GM18502 (cell line): ENCODE data around the gene TULP4.

Experiments used
- ATAC-seq: cut with Tn5 transposase; IDR thresholded peaks from one replicate; pipeline ENCODE4 v1.9.1; 2021; ENCODE audit warnings: mild to moderate bottlenecking; ENCODE audit not compliant: unreplicated experiment, poor library complexity

The TULP4 gene

DNA sequence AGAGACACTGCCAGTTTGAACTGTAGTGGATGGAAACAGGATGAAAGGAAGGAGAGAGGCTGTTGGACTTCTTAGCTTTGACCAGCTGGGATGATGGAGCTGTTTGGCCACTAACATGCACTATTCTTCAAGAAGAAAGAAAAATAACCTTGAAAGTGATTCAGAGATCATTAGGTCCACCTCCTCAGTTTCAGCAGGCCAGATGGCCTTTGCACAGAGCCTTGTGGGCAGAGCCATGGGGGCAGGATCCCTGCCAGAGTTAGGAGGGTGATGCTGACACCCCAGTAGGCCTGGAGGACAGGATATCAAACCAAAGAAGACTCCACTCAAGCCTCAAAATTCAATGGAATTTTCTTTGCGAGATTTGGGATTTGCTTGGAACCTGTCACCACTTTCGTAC is 173.2 kb downstream of the TULP4 start:
- ATAC-seq, result no peak

DNA sequence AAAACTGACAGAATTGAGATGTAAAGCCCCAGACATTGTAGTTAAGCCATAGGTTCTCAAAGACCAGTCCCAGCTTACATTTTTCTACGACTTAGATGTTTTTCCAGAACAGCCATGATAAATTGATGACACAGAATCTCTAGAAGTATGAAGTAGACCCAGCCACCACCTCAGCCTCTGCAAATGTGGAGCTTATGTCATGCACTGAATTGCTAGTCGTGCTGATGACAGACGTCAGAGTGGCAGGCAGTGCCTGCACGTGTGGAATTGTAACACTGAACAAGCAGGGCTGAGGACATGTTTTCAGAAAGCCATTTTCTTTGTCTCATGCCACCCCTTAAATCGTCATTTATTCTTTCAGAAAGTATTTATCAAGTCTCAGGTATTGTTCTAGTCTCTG is 175.2 kb downstream of the TULP4 start:
- ATAC-seq, result no peak

DNA sequence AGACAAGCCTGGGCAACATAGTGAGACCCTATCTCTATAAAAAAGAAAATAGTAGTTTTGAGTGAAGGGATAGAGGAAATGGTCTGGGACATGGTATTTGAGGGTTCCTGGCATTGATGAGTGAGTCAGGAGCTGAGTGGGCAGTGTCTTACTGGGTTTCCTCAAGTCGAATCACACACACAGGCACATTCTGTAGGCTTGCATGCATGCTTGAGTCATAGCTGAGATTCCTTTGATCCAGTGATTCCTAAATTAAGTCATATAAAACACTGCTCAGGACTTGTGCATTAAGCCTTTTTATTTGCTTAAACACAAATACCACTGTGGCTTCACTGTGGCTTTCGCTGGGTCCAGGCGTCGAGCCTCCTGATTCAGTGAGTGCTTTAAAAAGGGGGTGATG is 175.8 kb downstream of the TULP4 start:
- ATAC-seq, result no peak

DNA sequence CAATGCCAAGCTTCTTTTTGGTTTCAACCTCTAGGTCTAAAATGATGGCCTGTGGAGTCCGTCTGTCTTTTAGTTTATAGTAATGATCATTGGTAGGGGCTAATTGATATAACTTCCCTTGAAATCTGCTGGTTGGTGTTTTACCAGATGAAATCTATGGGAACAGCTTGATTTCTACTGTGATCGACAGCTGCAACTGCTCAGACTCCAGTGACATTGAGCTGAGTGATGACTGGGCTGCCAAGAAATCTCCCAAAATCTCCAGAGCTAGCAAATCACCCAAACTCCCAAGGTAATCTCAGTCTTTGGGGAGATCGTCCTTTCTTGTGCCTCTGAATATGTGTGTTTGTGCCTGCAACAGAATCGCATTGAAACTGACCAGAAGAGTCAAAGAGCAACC is 177.2 kb downstream of the TULP4 start:
- no peak for ATAC-seq

DNA sequence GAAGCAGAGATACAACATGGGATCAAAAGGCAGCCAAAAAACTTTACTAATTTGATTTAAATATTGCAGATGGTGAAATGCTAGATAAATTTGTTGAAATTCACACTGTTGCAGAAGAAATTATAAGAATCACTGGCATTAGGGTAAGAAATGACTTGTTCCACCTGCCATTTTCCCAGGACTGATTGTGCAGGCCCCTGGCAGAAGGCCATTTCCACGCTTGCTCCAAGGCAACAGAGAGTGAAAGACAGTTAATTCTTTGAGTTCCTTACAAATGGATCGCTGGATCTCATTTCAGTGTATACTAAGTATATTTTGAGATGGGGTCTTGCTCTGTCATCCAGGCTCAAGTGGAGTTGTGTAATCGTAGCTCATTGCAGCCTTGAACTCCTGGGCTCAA is 180.6 kb downstream of the TULP4 start:
- no peak for ATAC-seq

DNA sequence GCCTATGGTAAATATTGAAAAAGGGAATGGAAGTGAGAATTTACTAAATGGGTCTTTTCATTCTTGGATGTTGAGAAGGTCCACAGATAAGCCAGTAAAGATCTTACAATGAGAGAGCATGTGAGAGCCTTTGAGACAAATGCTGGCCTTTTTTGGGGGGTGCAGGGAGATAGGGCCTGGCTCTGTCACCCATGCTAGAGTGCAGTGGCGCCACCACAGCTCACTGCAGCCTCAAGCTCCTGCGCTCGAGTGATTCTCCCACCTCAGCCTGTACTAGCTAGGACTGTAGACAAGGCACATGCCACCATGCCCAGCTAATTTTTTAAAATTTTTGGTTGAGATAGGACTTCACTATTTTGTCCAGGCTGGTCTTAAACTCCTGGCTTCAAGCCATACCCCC is 184.4 kb downstream of the TULP4 start:
- no peak for ATAC-seq

DNA sequence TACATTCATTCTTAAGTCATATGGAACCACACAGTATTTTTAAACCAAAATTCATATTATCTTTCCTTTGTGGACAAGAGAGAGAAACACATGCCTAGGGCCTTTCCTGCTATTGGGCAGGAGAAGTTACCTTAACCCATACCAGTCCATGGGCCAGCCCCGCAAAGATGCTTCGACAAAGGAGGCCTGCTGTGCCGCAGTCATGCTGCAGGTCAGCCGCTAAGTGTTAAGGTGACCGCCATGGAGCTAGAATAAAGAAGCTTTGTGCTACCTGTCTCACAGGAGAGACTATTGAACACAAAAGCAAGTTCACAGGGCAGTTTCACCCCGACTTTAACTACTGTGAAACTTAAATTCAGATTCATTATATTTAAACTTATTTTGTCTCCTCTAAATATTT is 185.4 kb downstream of the TULP4 start:
- no peak for ATAC-seq

DNA sequence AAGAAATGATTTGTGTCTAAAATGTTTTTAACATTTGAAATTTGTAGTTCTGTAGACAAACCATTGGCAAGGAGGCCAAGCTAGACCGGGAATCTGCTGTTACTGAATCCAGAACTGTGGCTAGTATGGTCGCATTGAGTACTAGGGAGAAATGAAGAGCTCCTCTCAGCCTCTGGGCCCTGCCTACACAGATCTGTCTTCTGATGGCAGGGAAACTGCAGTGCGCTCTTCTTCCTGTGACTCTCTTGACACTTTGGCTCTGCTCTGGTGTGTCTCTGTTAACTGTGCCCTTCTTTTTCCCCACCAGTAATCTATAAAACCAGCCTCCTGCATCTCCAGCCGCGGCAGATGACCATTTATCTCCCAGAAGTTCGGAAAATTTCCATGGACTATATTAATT is 186.1 kb downstream of the TULP4 start:
- no peak for ATAC-seq

DNA sequence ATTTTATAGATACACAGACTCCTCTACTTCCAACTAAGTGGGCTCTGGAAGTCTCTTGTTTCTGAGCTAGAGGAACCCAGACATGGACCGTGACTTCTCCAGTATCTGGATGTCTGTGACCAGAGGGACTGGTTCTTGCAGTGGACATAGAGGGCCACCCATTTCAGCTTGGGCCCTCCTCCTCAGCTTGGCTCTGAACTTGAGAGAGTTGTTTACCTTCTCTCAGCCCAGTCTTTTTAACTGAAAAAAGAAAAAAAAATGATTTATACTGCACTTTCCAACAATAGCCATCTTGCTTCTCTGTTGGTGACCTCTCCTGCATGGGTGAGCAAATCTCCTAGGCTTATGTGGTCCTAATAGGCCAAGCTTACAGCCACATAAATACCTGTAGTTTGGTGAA is 187.3 kb downstream of the TULP4 start:
- no peak for ATAC-seq

DNA sequence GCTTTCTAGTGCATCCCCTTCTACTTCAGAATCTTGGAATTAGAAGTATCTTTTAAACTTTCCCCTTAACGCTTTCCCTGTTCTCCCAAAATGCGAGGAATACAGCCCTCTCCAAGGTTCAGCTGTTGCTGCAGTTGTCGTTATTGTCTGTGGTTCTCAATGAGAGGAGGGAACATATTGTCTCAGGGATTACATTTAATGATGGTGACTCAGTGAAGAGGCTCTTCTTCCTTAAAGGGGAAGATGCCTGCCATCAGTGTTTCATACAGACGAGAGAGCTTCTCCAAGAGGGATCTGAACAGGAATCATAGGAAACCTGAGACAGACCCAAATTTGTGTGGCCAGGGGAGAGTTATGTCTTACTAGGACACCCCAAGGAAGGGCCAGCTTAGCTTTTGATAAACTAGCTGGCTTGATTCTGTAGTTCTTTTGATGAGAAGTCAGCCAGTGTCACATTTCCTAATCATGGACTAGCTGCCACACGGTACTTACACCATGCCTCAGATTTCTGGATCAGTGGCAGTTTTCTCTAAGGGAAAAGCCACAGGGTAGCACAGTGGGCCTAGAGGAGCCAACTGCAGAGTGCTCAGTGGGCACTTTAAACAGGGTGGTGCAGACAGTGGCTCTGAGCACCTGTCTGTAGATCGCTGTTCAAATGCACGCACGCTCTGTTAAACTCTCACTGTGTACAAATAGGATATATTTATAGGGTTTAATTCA is 187.9 kb downstream of the TULP4 start:
- ATAC-seq, result no peak

DNA sequence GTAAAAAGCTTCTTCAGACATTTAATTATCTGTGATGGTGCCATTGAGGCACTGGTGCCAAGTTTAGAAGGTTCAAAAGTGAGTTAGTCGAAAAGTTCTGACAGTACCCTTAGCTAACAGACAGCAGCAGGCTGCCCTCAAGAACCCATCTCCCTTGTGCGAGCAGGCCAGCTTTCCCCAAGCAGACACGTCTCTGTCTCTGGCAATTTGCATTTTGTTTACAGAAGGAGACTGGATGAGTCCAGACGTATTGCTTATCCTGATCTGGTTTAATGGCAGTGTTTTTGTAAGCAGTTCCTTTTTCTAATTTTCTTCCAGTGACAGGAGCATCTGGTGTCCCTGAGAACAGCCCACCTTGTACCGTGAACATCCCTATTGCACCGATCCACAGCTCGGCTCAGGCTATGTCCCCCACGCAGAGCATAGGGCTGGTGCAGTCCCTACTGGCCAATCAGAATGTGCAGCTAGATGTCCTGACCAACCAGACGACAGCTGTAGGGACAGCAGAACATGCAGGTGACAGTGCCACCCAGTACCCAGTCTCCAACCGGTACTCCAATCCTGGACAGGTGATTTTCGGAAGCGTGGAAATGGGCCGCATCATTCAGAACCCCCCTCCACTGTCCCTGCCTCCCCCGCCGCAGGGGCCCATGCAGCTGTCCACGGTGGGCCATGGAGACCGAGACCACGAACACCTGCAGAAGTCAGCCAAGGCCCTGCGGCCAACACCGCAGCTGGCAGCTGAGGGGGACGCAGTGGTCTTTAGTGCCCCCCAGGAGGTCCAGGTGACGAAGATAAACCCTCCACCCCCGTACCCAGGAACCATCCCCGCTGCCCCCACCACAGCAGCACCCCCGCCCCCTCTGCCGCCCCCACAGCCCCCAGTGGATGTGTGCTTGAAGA is 189.3 kb downstream of the TULP4 start:
- no peak for ATAC-seq

DNA sequence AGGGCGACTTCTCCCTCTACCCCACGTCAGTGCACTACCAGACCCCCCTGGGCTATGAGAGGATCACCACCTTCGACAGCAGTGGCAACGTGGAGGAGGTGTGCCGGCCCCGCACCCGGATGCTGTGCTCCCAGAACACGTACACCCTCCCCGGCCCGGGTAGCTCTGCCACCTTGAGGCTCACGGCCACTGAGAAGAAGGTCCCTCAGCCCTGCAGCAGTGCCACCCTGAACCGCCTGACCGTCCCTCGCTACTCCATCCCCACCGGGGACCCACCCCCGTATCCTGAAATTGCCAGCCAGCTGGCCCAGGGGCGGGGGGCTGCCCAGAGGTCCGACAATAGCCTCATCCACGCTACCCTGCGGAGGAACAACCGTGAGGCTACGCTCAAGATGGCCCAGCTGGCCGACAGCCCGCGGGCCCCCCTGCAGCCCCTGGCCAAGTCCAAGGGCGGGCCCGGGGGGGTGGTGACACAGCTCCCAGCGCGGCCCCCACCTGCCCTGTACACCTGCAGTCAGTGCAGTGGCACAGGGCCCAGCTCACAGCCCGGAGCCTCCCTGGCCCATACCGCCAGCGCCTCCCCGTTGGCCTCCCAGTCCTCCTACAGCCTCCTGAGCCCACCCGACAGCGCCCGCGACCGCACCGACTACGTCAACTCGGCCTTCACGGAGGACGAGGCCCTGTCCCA is 190.1 kb downstream of the TULP4 start:
- ATAC-seq, result no peak

DNA sequence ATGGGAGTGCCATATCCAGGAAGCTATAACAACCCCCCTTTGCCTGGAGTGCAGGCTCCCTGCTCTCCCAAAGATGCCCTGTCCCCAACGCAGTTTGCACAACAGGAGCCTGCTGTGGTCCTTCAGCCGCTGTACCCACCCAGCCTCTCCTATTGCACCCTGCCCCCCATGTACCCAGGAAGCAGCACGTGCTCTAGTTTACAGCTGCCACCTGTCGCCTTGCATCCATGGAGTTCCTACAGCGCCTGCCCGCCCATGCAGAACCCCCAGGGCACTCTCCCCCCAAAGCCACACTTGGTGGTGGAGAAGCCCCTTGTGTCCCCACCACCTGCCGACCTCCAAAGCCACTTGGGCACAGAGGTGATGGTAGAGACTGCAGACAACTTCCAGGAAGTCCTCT is 191.0 kb downstream of the TULP4 start:
- ATAC-seq, result no peak

DNA sequence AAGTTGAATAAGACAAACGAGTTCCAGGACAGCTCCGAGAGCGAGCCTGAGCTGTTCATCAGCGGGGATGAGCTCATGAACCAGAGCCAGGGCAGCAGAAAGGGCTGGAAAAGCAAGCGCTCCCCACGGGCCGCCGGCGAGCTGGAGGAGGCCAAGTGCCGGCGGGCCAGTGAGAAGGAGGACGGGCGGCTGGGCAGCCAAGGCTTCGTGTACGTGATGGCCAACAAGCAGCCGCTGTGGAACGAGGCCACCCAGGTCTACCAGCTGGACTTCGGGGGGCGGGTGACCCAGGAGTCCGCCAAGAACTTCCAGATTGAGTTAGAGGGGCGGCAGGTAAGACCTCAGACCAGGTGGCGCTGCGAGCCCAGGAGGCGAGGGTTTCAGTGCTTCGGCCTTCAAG is 191.6 kb downstream of the TULP4 start:
- ATAC-seq, result no peak

DNA sequence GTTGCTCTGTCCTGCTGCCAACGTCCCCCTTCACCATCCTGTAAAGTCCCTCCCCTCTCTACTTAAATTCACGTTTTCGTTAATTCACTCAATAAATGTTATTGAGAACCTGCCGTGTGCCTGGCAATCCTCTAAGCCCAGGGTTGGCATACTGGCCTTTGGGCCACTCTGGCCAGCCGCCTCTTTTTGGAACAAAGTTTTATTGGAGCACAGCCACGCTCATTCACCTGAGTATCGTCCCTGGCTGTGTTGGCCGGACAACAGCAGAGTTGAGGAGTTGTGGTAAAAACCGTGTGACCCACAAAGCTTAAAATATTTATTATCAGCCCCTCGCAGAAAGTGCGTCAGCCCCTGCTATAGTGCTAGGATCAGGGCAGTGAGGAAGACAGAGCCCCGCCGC is 192.9 kb downstream of the TULP4 start:
- ATAC-seq, result no peak

DNA sequence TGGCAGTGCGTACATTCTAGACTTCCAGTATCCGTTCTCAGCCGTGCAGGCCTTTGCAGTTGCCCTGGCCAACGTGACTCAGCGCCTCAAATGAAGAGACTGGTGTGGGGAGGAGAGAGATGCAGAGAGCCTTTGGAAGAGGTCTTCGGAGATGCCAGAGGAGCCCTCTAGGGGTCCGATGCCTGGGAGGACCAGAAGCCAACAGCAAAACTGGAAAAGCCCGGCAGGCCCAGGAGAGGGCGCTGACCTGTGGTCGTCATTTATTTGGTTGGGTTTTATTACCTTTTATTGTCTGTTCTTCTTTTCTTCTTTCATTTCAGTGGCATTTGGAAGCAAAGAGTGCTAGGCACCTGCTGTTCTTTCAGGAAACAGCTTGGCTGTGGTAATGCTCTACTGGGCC is 194.3 kb downstream of the TULP4 start:
- no peak for ATAC-seq

DNA sequence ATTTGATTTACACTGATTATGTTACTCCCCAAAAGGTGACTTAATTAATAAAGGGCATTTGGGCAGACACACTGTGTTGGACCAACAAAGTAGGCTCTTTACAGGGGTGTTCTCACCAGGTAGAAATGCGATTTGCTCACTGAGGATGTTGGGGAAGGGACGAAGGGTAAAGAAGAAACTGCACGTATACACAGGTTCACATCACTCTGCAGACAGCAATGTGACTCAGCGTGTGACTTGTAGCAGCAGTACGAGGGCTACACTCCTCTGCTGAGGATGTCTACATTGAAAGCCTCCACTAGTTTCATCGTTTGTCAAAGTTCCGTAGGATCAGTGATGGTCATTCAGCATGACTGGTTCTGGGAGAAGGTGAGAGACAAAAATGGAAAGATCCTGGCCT is 194.9 kb downstream of the TULP4 start:
- no peak for ATAC-seq

DNA sequence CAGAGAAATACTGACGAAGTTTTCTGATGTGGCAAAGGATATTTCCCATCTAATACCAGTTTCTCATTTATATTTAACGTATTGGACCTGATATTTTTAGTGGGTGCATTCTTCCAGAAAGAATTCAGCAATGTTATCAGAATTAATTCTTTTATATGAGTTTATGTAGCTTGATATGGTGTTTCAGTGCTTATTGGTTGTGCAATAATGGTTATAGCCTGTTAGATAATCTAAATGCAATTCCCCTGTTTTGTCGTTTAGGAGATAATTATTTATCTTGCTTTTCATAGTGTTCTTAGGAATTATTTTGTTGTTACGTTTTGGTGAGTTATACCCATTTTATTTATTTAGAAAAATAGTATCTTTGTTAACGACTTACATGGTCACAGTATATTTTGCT is 196.2 kb downstream of the TULP4 start:
- ATAC-seq, result no peak

DNA sequence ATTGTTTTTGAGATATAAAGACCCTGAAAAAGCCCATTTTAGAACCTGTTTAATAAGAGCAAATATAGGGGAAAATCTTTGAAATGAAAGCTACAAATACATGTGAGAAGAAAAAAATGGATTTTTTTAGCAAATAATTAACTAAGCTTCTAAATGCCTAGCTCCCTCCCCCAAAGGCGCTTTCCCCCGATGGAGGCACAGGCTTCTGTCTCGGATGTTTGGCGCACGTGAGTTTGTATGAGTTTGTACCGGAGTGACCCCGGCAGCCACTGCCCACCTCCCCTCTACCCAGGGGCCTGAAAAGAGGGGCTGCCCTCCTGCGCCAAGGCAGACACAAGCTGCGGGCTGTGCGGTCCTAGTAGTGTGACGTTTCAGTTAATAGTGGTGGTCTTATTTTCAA is 197.2 kb downstream of the TULP4 start:
- ATAC-seq, result no peak

DNA sequence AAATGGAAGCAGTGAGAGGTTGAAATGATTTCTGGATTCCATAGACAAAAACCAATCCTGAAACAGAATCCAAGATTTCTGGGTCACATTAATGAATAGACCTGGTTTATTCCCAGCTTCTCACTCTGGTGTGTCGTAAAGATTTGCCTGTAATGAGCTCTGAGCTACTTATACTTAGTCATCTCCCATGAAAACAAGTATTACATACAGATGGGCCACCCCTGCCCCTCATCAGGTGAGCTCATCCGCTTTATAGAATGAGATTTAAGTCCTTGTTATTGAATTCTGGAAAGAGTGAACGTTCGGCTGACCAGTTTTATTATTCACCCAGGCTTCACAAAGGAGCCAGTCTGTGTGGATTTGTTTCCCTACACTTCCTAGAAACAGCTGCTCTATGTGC is 200.5 kb downstream of the TULP4 start:
- ATAC-seq, result no peak

DNA sequence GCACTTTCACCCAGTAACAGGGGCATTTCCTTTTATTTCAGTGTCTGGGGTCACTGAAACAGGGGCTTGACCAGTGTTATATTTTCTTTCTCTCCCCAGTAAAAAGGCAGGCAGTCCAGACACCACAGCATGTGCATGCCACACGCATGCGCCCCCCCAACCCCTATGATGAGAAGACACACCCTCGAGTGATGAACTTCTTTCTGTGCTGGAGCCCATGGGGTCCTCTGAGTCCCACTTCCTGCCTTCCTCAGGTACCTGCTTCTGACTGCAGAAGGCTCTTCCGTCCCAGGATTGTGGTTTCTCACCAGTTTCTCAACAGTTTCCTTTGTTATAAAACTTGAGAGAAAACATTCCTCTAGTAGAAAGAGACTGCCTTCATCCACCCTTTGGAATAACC is 201.9 kb downstream of the TULP4 start:
- no peak for ATAC-seq
